HL-60 (cell line): ENCODE measurements around the gene DNAH6.

ENCODE experiments used
- CTCF ChIP-seq: IDR thresholded peaks from one replicate; pipeline ENCODE4 v1.5.1; 2011; ENCODE audit warnings: low read length, control low read depth, inconsistent platforms; ENCODE audit not compliant: insufficient read depth
- GABPA ChIP-seq: IDR thresholded peaks from 2 replicates; pipeline ENCODE4 v1.6.1; 2012; ENCODE audit warnings: low read depth
- POLR2AphosphoS5 ChIP-seq: IDR thresholded peaks from 2 replicates; pipeline ENCODE4 v1.6.1; 2012; ENCODE audit warnings: low read depth
- REST ChIP-seq: IDR thresholded peaks from 2 replicates; pipeline ENCODE4 v1.6.1; 2012; ENCODE audit warnings: low read depth; ENCODE audit not compliant: insufficient replicate concordance
- SPI1 ChIP-seq: IDR thresholded peaks from 2 replicates; pipeline ENCODE4 v1.6.1; 2012; ENCODE audit warnings: low read depth, mild to moderate bottlenecking, borderline replicate concordance

- no peak for TF ChIP-seq CTCF
- no peak for TF ChIP-seq POLR2AphosphoS5
- no peak for TF ChIP-seq REST
- no peak for TF ChIP-seq GABPA
- TF ChIP-seq SPI1, result no peak
Measured at GRCh38 chr2:84807063-84807485, 290.8 kb downstream of the DNAH6 start.
